ENCODE data around the gene NFYC. TPM values are rescaled to one million over a fixed set of nuclear protein-coding genes. Genes with fewer than 3 reads are reported as not detected.
A peak's percentile ranks its signal among the peaks of the same experiment; 100 is the strongest.

The NFYC gene
- total RNA-seq, 6 donors from 2014 or later: 40.0 to 73.3 (median 50.9) TPM

DNA sequence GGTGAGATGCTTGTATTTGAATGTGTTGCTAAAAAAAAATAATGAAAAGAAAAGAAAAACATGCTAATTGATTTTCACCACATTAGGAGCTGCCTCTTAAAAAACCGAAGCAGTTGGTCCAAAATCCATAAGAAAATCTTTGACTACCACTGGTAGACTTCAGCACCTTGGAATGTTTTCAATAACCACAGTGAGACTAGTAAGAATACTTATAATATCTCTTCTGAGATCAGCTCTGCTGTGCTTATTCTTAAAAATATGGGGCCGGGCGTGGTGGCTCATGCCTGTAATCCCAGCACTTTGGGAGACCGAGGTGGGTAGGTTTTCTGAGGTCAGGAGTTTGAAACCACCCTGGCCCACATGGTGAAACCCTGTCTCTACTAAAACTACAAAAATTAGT is 15.1 kb downstream of the NFYC start:
- H3K27ac ChIP-seq: no peak overlapping the region
- ATAC-seq (ENCODE audit: low FRiP score in 2 of 2) (no peak), DNase-seq (no peak)
- H3K27me3 ChIP-seq: no peaks in the 10 kb centered on the region
- WGBS, 2 donors: 90 to 97% methylated on average over 4 of the region's 4 CpGs
- peaks cover 34 to 60% (median 50%) of the 10 kb centered on the region in 4 donors for H3K4me1 ChIP-seq
- TF ChIP-seq POLR2AphosphoS5 (IDR thresholded peaks at IDR 0.05) (no peak), POLR2A (IDR thresholded peaks at IDR 0.05) (no peak), EP300 (IDR thresholded peaks at IDR 0.05) (no peak)
- TF ChIP-seq, protein P1, sequence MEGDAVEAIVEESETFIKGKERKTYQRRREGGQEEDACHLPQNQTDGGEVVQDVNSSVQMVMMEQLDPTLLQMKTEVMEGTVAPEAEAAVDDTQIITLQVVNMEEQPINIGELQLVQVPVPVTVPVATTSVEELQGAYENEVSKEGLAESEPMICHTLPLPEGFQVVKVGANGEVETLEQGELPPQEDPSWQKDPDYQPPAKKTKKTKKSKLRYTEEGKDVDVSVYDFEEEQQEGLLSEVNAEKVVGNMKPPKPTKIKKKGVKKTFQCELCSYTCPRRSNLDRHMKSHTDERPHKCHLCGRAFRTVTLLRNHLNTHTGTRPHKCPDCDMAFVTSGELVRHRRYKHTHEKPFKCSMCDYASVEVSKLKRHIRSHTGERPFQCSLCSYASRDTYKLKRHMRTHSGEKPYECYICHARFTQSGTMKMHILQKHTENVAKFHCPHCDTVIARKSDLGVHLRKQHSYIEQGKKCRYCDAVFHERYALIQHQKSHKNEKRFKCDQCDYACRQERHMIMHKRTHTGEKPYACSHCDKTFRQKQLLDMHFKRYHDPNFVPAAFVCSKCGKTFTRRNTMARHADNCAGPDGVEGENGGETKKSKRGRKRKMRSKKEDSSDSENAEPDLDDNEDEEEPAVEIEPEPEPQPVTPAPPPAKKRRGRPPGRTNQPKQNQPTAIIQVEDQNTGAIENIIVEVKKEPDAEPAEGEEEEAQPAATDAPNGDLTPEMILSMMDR (IDR thresholded peaks at IDR 0.05): no peak
- H3K9me3 ChIP-seq: no peaks in the 10 kb centered on the region
- H3K36me3 ChIP-seq: no peaks in the 10 kb centered on the region
- no peak overlapping the region for H3K4me3 ChIP-seq

DNA sequence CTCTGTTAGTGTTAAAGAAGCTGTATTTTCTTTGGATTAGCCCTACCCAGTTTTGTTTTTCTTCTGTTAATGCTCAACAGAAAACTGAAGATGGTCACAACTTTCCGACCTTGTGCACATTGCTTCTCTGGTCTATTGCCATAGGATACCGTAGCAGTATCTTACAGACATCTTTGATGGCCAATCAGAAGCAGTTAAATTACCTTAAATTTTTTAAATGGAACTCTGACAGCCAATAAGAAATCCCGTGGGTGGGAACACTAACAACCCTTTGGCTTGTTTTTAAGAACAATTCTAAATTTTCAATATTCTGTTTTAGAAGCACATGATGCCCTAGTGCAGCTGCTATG is 17.2 kb downstream of the NFYC start:
- 6 to 14% methylated on average over 3 of the region's 3 CpGs for WGBS, 2 donors
- Histone ChIP-seq H3K27me3 (no peaks in the 10 kb centered on the region), H3K4me3 (peak overlapping the region in 3 of 4 donors; percentile 44 to 60 (median 48)), H3K9me3 (no peaks in the 10 kb centered on the region), H3K36me3 (no peaks in the 10 kb centered on the region), H3K4me1 (peaks cover 49 to 71% (median 62%) of the 10 kb centered on the region in 4 donors), H3K27ac (peak overlapping the region; percentile 62 to 85 (median 84))
- ATAC-seq (ENCODE audit: low FRiP score in 2 of 2) (peak in 1 of 2 donors; percentile 73), DNase-seq (no peak)
- TF ChIP-seq, protein P1 (IDR thresholded peaks at IDR 0.05): no peak
- TF ChIP-seq EP300 (IDR thresholded peaks at IDR 0.05) (no peak), POLR2A (IDR thresholded peaks at IDR 0.05) (no peak), POLR2AphosphoS5 (IDR thresholded peaks at IDR 0.05) (no peak)

DNA sequence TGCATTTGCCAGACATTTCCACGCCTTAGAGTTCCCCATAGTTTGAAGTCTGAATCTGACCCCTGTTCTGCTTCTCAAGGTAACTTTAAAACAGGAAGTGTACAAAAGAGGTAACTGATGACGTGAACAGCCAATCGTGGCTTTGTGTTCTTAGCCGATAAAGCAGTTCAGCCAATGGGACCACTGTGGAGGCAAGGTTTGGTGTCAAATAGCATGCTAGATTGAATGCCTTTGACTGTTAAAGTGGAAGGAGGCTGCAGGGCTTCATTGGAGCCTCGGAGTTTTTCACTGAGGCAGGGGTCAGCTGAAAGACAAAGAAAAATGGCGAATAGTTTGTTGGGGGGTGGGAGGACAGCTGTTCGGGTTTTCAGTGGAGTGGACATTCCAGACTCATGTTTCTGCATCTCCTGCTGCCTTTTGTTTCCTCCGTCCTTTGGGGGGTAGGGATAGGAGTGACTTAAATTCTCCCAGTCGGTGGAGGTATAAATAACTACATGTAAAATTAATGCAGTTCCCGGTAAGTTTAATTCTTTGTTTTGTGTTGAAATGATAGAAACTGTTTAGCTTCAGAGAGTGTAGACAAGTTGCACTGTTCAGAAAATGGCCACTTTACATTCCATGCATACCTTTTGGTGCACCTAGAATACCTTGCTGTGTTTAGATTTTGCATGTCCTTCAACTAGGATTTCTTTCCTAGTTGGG is 17.7 kb downstream of the NFYC start:
- no peaks in the 10 kb centered on the region for H3K9me3 ChIP-seq
- no peaks in the 10 kb centered on the region for H3K27me3 ChIP-seq
- DNase-seq (peak in 1 of 2 donors; percentile 95), ATAC-seq (ENCODE audit: low FRiP score in 2 of 2) (peak; percentile 95 to 96)
- 7 to 10% methylated on average over 10 of the region's 10 CpGs for WGBS, 2 donors
- peak in 1 of 2 donors; percentile 60 for TF ChIP-seq POLR2AphosphoS5 (IDR thresholded peaks at IDR 0.05)
- TF ChIP-seq, protein P1 (IDR thresholded peaks at IDR 0.05): no peak
- peak in 2 of 4 donors; percentile 48 to 69 for TF ChIP-seq POLR2A (IDR thresholded peaks at IDR 0.05)
- TF ChIP-seq EP300 (IDR thresholded peaks at IDR 0.05): no peak
- peak overlapping the region in 3 of 4 donors; percentile 44 to 60 (median 48) for H3K4me3 ChIP-seq
- peak overlapping the region; percentile 62 to 85 (median 84) for H3K27ac ChIP-seq
- H3K36me3 ChIP-seq: no peaks in the 10 kb centered on the region
- peaks cover 52 to 71% (median 64%) of the 10 kb centered on the region in 4 donors for H3K4me1 ChIP-seq

DNA sequence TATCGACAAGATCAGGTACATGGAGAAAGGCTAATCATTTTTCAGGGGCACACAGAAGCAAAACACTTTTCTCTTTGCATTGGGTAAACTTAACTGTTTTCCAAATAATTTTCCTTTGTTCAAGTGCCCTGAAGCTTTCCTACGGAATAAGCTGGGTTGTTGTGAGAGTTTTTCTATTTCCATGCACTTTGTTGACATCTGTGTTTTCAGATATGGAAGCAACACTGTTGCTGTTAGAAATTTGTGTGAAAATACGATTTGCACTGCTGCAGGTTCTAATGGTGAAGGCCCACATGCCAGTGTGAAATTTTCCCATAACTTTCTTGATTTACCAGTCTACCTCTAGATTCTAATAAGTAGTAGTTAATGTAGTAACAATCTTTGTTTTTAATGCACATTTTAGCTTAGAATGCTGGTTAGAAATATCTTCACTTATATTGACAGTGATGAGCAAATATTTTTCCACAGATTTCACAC is 18.3 kb downstream of the NFYC start:
- Histone ChIP-seq H3K4me1 (peaks cover 56 to 67% (median 63%) of the 10 kb centered on the region in 4 donors), H3K4me3 (peak overlapping the region in 3 of 4 donors; percentile 44 to 60 (median 48))

More for the DNA sequence above, 18.3 kb downstream of the NFYC start:
- H3K27me3 ChIP-seq: no peaks in the 10 kb centered on the region
- no peaks in the 10 kb centered on the region for H3K9me3 ChIP-seq
- TF ChIP-seq POLR2A (IDR thresholded peaks at IDR 0.05): no peak
- TF ChIP-seq POLR2AphosphoS5 (IDR thresholded peaks at IDR 0.05): no peak
- TF ChIP-seq EP300 (IDR thresholded peaks at IDR 0.05): no peak
- TF ChIP-seq, protein P1 (IDR thresholded peaks at IDR 0.05): no peak
- DNase-seq (no peak), ATAC-seq (ENCODE audit: low FRiP score in 2 of 2) (no peak)
- H3K36me3 ChIP-seq: no peaks in the 10 kb centered on the region
- H3K27ac ChIP-seq: peak overlapping the region; percentile 62 to 85 (median 84)
- 15 to 17% methylated on average over 3 of the region's 3 CpGs for WGBS, 2 donors
